HG03378 (cell line): ENCODE data around the gene CCNY.

ENCODE experiments used
- ATAC-seq: cut with Tn5 transposase; IDR thresholded peaks from one replicate; pipeline ENCODE4 v1.9.1; 2021; ENCODE audit warnings: mild to moderate bottlenecking, moderate library complexity; ENCODE audit not compliant: unreplicated experiment

Gene CCNY

DNA sequence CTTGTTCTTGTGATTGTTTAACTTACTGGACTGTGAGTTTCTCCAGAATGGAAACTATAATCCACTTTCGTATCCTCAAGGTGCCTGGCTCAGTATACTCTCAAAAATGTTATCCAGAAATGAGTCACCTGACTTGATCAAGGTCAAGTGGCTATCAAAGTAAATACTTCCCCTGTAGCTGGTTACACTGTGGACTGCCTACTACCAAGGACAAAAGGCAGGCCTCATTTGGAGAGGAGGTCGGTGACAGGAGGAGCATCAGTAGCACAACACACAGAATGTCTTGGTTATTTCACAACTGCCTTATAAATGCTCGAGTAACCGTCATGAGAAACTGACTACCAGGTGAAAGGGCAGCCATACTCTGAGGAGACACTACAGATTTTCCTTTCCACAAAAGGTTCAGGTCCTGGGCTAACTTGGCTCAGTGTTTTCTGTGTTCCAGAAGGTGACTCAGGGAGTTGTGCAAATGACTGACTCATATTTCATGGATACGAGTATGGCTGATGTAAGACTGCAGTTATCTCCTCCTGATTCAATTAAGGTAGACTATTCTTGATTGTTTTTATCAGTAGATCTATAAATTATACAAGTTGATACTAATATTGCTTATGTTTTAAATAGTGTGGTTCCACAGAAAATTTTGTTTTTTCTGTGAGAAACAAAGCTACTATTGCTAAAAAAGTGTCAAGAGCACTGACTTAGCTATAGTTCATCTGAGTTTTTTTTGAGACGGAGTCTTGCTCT, 4.2 kb upstream of the CCNY start:
- no peak for ATAC-seq

DNA sequence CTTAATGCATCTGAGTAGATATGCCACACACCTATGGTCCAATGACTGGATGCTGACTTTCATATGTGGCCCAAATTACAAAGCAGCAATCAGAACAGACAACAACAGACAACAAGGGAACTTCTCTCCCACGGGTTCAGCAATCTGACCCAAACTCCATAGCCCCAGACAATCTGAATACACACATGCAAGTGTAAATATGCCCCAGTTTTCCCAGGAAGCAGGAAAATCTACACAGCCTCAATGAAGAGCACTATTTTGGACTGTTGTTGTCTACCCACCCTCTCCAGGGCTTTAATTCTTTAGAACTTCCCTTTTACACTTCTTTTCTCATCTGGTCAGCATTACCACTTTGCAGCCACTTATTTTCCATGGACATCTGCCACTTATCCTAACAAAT, 2.0 kb upstream of the CCNY start:
- ATAC-seq, result no peak

DNA sequence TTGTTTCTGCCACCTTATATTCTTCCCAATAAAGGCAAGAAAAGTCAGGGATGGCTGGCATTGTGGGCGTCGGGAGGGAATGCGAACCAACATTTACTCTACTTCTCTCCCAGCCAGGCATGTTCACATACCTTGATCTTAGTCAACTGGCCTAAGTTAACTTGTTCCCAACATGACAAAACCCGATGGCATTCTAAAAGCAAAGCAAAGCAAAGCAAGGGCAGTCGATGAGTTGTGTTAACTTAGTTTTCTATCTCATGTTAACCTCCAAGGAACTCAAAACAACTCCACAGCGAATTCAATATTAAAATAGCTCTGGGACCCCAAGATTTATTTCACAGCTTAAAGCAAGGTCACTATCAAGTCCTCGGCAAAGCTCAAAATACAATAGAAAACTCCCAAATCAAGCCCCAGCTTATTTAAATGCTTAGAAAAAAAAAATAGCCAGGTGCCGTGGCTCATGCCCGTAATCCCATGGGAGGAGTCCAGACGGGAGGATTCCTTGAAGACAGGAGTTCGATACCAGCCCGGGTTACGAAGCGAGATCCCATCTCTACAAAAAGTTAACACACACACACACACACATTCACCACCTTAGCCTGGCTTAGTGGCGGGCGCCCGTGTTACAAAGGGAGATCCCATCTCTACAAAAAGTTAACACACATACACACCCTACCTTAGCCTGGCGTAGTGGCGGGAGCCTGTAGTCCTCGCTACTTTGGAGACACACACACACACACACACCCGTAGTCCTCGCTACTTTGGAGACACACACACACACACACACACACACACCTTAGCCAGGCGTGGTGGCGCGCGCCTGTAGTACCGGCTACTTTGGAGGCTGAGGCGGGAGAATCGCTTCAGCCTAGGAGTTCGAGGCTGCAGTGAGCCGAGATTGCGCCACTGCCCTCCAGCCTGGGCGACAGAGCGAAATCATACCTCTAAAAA, 901 bp upstream of the CCNY start:
- ATAC-seq, result no peak

DNA sequence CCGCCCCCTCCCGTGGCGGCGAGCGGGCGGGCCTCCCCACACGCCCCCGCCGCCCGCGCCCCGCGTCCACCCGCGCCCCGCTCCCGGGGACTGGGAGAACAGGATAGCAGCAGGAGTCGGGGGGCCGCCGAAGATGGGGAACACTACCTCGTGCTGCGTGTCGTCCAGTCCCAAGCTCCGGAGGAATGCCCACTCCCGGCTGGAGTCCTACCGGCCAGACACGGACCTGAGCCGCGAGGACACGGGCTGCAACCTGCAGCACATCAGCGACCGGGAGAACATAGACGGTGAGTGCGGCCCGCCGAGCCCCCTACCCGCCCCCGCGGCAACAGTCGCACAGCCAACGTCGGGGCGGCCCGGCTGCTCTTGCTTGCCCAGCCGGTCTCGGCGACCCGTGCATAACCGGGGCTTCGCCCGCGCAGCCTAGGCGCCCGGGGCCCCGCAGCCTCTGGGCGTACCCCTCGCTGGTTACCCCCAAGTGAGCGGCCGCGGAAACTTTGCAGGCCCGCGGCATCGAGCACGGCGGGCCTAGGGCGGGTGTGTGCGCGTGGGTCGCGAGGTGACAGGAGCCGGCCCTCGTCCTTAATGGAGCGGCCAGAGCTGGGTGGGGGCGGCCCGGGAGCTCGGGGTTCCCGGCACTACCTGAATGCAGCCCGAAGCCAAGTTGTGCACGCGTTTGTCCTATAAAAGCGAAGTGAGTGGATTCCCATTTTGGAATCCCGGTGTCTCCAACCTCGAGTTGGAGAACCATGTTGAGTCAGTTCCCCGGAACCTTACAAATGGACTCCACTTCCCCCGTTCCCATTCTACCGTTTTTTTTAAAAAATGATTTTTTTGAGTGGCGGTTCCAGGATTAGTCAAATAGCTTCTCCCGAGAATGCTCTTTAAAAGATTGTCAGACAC, 863 bp downstream of the CCNY start:
- ATAC-seq, result no peak

DNA sequence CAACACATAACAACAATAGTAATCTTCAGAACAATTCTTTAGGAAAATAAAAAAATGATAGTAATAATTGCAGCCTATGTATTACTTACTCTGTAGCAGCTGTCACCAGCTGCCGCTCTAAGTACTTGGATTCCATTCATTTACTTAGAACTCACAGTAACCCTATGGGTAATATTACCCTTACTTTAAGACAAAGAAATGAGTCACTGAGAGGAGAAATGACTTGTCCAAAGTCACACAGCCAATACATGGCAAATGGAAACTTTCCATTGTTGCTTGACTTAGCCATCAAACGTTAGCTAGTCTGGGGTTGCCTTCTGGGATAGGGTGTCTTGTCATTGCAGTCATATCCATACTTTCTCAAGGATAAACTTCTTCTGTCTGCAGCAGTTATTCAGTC, 3.6 kb downstream of the CCNY start:
- ATAC-seq, result peak; percentile 67

DNA sequence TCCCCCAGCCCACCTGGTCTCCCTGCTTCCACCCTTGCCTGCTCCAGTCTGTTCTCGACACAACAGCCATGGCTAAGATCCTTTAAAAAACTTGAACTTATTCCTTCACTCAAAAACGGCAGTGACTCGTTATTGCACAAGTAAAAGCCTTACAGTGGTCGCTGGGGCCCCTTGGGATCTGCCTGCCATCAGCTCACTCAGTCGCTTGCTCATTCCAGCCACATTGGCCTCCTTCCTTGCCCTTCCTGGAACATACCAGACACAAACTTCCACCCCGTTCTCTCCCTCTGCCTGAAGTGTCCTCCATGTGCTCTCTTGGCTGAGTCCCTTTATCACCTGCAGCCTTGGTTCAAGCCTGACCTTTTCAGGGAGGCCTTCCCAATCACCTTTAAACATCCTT, 4.7 kb downstream of the CCNY start:
- no peak for ATAC-seq

DNA sequence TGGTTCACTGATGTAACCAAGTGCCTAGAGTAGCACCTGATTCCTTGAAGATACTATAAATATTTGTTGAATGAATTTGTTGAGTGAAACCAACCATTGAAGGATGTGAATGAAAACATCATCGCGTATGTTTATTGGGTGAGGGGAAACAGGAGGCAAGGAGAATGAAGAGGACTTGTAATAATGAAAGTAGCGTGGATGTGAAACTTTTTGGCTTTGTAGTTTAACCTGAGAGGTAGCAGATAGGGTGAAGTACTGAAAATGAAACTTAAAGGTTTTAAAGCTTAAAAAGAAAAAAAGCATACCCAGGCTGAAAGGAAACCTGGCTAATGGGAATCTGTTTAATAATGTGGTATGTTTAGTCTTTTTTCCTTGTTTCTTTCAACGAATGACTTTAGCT, 5.2 kb downstream of the CCNY start:
- ATAC-seq, result peak; percentile 87

DNA sequence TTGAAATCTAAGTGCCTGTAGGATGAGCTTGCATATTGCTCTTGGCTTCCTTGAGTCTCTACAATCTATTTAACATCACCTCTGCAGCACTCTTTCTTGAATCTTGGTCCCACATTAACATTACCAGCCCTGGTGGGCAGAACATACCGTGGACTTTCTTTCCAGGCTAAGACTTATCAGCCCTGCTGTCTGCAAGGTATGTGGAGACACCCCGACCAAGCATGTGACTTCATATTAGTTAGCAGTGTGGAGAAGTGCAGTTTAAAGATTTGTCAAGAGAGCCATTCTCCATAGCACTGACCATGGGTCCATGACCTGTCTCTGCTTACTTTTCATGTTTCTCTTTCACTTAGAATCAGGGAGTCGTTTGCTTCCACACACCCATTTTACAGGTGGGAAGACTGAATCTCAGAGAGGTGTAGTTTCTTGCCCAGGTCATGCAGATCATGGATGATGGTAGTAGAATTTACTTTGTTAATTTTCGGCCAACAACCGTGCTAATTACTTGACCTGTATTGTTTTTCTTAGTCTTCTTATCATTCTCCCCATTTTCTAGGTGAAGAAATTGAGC, 6.0 kb downstream of the CCNY start:
- ATAC-seq, result no peak

DNA sequence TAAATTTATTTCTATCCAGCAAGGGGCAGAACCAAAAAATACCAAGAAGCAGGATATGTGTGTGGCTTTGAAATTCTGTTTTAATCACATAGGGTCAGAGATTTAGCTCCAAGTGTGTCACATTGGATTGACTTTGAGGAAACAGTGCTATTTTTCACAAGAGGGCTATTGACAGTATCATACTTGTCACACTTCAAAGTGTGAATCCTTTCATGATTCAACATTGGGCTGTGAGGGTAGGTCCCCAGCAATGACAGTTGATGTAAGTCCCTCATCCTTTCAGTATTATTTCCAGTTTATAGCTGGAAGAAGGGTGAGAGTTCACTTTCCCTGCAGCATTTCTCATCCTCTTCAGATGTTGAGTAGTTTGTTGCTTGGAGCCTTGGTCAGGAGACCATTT, 7.4 kb downstream of the CCNY start:
- ATAC-seq, result no peak

DNA sequence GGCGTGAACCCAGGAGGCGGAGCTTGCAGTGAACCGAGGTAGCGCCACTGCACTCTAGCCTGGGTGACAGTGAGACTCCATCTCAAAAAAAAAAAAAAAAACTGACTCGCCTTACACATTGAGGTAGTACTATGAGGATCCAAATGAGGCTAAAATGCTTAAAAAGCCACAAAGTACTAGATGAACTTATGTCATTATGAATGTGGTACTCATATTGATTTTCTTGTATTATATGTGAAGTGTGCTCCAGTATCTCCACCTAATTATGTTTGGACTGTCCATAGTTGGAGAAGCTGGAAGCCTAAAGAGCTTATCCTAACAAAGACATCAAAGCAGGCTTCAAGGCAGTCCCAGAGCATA, 9.1 kb downstream of the CCNY start:
- no peak for ATAC-seq

DNA sequence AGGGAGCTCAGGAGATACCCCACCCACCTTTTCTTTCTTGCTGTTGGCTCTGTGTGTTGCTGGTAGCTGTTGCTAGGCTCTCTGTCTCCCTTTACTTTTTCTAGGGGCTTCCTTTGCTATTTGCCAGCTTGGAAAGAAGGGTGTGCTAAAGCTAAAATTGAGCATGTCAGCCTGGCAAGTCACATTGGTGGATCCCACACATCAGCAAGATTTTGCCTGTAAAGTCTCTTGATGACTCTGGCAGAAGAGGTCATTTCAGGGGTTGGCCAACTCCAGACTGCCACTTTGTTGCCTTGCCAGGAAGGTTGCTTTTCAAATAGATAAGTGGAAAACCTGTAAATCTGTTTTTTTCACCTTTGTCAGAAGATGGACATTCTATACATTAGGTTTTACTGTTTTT, 9.9 kb downstream of the CCNY start:
- no peak for ATAC-seq

DNA sequence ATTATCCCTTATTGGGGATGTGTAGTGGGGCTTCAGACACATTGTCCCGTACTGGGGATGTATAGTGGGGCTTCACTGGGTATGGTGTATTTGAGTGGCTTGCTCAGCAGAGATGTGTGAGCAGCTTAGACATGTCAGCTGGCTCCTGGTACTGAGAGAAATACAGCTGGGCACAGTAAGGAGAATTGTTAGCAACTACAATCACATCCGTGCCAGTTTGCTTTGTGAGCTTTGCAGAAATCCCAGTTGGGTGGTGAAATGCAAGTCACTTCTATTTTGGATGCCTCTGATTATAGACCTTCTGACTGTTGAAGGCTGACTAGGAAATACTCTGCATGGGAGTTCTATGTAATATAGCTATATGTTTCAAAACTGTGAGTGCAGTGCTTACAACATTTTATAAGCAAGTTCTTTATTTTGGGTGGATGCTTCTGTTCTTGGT, 10.8 kb downstream of the CCNY start:
- ATAC-seq, result no peak

DNA sequence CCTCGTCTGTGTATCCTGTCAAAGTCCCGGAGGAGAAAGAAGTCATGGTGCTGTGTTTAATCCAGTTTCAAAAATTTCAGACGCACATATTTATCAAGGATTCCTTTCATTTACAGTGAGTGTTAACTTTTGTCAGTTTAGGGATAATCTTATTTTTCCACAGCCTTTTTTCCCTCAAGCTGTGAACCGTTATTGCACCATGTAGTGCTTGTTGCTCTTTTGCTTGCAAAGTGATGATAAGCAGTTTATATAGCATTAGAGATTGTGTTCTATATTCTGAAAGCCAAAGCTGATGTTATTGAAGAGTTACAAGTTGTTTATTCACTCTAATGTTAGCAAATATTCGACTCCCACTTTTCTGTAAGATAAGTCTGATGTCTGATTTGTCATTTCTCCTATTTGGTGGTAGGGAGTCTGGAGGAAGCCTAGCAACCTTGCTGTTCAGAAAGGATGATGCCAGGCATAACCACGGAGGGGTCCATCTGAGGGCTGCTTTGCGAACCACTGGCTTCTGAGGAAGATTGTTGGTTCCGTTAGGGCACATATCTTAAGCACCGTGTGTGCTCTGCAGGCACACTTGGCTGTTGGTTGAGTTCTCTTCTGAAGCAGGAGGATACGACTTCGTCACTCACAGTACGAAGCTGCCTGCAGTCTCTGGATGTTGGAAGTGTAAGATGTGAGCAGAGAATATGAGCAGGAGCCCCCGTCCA, 11.7 kb downstream of the CCNY start:
- no peak for ATAC-seq

DNA sequence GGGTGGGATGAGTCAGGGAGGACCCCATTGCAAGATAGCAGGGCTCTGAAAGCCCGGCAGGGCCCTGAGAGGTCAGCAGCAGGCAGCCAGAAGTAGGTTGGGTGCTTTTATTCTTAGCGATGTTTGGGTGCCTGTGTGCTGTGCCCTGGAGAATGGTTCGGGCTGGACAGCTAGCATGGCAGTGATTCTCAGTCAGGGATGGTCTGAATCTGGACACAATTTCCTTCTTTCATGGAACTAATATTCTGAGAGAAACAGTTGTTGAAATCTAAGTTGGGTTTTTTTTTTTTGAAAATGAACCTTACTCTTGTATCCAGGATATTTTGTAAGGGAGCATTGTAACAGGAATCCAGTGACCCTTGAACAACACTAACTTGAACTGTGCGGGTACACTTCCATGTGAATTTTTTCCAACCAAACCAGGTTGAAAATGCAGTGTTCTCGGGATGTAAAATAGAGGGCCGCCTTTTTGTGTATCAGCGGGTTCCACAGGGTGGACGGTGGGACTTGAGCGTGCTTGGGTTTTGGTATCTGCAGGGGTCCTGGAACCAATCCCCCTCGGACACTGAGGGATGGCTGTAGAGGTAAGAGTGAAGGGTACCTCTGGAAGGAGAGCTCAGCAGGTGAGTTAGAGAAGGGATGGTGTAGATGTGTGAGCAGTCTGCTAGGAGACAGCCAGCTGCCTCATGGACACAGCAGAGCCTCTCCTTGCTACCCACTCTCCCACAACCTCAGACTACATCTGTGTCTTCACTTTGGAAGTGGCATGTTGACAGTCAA, 12.5 kb downstream of the CCNY start:
- ATAC-seq, result no peak

DNA sequence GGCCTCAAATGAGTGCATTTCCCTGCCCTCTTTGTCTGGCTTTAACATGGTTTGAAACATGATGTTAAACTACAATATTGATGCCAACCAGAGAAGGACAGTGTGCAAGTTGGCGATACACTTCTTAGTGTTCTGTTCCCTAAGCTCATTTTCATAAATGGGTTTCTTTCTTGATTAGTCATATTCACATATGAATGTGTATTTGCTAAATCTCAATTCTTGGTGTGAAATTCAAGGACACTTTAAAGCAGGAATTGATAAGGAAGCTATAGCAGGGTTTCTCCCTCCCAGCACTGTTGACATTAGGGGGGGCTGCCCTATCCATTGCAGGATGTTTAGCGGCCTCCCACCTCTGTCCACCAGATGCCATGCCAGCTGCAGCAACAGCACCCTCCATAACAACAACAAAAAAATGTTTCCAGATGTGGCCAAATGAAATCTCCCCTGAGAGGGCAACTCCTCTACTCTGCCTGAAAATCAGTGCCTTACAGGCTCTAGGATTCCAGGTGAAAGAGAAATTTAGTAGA, 13.1 kb downstream of the CCNY start:
- ATAC-seq, result no peak

DNA sequence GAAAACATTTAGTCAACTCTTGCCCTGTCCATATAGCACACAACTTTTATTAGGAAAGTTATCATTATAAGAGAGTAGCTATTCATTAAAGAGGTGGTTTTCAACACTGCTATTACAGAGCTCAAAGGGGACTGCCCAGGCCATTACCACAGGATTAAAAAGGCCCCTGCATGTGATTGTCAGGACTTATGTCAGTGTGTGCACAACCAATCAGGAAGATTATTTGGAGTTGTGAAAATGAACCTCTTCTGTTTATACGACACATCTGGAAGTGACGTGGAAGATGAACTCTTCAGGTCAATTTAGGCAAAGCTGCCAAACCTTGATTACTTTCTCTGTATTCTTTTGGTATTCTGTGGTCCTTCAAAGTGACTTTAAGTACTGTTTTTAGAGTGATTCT, 14.7 kb downstream of the CCNY start:
- no peak for ATAC-seq

DNA sequence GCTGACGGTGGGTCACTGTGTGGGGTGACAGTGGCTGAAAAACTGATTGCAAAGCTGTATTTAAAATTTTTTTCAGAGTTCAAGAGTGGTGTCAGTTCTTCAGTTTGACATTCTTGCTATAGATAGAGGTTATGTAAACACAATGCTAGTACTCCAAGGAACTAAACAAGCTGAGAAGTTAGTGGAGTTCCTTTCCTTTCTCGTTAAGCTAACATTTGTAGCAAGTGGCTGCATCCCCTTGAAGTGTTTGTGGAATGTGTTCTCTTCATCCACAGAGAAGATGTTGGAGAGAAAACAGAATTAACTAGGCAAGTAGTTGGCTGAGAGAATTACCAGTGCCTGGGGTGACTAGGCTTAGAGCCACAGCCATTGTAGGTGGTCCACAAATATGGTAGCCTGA, 15.8 kb downstream of the CCNY start:
- ATAC-seq, result no peak

DNA sequence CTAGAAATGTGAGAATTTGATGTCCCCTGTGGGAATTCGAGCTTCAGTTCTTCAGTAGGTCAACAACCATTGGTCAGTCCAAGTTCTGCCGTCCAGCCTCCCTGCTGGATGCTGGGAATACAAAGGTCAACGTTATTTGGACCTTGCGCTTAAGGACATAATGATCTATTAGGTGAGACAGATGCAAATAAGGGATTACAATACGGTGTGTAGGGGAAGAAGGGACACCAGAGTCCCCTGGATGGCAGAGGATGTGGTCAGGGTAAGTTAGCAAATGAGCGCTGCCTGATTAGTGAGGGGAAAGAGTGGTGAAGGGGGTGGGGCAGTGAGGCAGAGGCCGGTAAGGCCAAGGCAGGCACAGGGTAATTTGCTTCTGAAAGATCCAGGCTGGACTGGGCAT, 16.2 kb downstream of the CCNY start:
- peak; percentile 32 for ATAC-seq

DNA sequence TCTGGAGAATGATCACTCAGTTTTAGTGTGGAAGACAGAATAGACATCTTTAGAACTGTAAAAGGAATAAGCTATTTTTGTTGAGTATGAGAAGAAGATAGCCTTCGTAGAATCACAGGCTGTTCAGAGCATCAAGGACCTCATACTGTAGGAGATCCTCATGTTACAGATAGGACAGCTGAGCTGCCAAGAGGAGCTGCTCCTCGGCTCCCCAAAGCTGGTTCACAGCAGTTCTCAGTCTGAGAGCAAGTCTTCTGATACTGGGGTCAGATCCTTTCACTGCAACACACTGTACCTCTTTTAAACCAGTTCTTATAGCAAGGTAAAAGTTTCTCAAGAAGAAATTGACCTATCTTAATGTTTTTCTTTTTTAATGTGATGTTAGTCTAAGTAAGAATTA, 17.1 kb downstream of the CCNY start:
- ATAC-seq, result no peak
